ENCODE measurements around the gene DHRS2.
A peak's percentile ranks its signal among the peaks of the same experiment; 100 is the strongest.
"Not testable (repeated sequence)": the region's sequence is repeated elsewhere in the genome, so short reads cannot be mapped to it uniquely, and the experiment has no call there.

The DHRS2 gene, protein sequence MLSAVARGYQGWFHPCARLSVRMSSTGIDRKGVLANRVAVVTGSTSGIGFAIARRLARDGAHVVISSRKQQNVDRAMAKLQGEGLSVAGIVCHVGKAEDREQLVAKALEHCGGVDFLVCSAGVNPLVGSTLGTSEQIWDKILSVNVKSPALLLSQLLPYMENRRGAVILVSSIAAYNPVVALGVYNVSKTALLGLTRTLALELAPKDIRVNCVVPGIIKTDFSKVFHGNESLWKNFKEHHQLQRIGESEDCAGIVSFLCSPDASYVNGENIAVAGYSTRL

DNA sequence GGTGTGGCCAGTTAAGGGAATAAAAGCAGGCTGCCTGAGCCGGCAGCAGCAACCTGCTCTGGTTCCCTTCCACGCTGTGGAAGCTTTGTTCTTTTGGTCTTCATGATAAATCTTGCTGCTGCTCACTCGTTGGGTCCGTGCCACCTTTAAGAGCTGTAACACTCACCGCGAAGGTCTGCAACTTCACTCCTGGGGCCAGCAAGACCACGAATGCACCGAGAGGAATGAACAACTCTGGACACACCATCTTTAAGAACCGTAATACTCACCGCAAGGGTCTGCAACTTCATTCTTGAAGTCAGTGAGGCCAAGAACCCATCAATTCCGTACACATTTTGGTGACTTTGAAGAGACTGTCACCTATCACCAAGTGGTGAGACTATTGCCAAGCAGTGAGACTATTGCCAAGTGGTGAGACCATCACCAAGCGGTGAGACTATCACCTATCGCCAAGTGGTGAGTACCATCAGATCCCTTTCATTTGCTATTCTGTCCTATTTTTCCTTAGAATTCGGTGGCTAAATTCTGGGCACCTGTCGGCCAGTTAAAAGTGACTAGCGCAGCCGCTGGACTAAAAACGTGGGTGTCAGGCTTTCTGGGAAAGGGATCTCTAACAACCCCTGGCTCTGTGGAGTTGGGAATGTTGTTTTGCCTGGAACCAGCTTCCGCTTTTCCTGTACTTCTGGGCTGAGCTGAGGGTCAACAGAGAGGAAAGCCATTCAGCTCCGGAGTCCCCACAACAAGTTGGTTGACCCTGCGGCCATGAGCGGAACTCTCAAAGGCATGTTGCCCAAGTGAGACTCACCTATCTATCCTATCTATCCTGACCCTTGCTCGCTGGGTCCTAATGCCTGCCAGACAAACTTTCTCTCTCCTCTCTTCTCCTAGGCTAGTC, at the start of gene DHRS2:
Gene DHRS2, plus strand, starts transcription at position 48 of the 895 bp plus-strand sequence. CDS start 2,501 bp downstream, outside the sequence.
- no peak for DNase-seq

DNA sequence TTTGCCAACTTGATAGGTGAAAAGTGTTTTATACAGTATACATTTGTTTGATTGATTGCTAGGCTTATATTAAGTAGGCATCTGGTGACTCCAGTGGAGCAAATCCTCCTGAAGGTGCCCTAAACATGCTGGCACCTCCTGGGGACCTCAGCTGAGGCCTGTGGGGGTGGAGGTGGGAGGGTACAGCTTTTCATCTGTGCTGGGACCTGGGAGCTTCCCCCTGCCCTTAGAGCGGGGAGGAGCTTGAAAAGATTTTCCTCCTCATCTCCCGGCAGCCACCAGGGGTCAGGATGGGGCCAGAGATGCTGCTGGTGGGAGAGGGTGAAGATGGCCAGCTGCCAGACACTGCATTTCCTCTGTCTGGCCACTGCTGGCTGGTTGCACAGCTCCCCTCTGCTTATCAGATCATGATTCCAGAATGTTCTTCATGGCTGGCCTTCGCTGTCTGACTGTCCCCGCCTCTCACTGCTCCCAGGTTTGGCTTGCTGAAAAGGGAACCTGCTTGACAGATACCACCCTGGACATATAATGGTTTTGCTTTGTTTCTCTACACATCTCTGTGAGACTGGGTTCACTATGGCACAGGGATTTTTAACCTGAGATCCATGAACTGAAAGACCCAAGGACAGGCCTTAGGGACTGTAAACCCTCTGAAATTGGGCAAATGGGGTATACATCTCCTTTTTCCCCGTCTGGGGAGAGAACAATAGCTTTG, 47.1 kb upstream of the DHRS2 start:
- DNase-seq, result peak; percentile 62 to 64

DNA sequence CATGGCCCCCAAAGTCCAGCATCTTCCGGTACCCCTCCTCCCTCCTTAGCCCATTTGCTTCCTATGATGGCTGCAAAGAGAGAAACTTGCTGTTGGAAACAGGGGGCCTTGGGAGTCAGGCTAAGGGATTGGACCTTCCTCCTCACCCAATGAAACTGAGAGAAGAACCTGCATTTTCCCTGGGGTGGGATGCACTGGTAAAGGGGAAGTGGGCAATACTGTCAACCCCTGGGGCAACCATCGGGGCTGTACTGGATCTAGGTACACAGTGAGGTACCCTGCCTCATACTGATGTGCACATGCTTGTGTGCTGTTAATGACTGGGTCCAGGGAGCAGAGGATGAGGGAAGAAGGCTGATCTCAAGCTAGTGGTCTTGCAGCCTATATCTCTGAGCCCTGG, 46.6 kb upstream of the DHRS2 start:
- DNase-seq, result no peak

DNA sequence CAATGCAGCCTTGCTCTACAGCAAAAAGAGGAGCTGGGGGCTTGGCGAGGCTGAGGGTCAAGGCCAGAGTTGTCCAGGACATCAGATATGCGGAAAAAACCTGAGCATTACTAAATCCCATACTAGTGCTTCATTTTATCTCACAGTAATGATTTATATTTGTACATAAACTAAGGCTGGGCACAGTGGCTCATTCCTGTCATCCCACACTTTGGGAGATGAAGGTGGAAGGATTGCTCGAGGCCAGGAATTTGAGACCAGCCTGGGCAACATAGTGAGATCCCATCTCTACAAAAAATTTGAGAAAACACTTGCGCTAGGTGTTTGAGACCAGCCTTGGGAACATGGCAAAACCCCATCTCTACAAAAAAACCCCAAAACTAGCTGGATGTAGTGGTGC, 46.0 kb upstream of the DHRS2 start:
- no peak for DNase-seq

DNA sequence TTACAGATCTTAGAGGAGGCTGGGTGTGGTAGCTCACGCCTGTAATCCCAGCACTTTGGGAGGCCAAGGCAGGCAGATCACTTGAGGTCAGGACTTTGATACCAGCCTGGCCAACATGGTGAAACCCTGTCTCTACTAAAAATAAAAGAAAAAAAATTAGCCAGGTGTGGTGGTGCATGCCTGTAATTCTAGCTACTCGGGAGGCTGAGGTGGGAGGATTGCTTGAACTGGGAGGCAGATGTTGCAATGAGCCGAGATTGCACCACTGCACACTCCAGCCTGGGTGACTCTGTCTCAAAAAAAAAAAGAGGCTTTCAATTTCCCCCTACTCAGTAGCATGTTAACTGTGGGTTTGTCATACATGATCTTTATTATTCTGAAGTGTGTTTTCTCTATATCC, 42.0 kb upstream of the DHRS2 start:
- not testable (repeated sequence) for DNase-seq

DNA sequence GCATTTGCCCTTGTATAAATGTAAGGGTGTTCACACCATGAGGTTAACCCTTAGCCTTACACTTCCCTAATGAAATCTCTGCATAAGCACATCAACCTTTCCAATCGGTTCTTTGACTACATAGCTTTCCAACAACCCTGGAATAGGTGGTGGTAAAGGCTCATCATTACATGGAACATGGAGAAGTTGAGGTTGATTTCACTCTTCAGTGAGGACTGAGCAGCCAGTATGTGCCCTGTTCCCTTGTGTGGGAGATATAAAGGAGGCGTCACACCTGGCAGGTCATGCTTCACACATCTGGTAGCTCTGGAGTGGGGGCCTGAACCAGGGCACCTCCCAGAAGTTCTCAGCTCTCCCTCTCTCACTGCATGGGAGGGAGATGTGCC, 35.8 kb upstream of the DHRS2 start:
- DNase-seq, result no peak

DNA sequence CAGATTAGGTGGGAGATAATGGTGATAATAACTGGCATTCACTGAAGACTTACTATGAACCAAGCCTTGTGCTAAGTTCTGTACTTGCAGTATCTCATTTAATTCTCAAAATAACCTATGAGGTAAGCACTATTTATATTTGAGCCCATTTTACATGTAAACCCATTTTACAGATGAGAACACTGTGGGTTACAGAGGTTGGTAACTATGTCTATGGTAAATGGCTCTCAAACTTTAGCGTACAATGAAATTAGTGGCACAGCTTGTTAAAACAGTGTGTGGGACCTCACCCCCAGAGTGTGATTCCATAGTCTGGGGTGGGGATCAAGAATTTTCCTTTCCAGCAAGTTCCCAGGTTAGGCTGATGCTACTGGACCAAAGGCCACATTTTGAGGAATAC, 35.4 kb upstream of the DHRS2 start:
- DNase-seq, result no peak

DNA sequence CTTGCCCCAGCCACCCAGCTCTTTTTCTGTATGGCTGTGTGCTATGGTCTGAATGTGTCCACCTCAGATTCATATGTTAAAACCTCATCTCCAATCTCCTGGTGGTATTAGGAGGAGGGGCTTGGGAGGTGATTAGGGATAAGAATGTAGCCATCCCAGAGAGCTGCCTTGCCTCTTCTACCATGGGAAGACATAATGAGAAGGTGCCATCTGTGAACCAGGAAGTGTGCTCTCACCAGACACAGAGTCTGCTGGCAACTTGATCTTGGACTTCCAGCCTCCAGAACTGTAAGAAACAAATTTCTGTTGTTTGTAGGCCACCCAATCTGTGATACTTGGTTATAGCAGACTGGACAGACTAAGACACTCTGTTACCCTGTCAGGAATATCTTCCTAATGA, 34.7 kb upstream of the DHRS2 start:
- no peak for DNase-seq

DNA sequence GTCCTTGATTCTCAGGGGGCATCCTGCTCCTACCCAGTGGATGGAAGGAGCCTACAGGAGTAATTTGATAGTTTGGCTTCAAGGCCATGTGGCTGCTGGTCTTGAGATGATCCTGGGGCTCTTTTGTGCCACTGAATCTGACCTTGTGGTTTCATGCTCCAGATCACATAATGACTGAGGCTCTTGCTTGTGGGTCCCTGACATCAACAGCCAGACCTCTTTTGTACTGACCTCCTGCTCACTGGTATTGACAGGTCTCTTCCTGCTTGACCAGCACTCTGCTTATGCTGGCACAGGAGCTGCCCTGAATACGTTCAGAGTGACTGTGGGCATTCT, 34.4 kb upstream of the DHRS2 start:
- DNase-seq, result no peak

DNA sequence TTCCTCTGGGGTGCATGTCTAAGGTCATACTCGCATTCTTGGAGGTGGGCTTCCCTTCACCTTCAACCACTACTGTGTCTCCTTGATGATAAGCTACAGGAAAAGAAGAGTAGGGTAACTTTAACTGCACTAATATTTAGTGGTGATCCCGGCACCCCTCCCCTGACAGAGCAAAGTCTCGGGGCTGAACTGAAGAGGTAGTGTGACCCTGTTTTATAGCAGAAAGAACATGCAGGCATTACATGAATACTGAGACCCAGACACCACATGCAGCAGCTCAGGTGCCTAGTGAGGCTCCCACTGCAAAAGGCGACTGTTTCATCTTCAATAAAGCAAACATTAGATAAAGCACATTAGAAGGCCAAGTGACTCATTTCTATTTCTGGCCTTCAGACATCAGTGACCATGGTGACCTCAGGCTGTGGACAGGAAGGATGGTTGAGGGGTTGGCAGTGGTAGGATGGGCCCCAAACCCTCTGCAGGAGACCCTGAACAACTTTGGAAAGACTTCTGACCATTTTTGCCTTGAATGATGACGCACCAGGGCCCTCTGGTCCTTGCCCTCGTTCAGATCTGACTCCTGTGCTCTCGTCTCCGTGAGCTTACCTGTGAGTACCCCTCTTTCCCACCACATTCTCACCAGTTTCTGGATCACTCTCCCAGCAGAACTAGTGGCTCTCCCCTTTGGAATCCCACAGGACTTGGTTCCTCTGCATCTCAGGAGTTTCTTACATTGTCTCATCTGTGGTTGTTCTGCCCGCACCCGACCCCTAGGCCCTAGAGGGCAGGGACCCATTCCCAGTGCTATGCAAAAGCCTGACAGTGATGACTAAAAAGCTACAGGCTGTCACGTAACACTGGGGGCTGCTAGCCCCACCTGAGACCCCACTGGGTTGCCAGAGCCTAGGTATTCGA, 33.7 kb upstream of the DHRS2 start:
- no peak for DNase-seq

DNA sequence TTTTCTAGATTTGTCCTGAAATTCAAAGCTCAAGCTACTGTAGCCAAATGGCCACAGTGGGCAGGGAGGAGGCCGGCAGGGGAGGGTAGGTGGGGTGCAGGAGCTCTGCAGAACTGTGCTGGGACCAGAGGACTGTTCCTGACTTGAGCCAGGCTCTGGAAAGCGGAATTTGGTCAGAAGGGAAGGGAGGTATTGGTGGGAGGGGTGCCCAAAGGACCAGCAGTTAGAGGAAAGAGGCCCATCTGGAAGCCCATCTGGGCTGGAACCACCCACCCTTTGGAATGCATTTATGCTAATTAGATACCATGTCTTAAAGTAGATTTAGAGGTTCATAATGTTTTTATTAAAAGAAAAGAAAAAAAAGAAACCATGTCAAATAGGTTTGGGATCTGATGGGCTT, 33.1 kb upstream of the DHRS2 start:
- DNase-seq, result no peak

DNA sequence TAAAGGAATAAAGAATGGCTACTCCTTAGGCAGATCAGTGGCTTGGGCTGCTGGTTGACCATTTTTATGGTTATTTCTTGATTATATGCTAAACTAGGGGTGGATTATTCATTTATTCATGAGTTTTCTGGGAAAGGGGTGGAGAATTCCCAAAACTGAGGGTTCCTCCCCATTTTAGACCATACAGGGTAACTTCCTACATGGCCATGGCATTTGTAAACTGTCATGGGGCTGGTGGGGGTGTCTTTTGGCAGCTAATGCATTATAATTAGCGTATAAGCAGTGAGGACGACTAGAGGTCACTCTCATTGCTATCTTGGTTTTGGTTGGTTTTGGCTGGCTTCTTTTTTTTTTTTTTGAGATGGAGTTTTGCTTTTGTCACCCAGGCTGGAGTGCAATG, 32.0 kb upstream of the DHRS2 start:
- DNase-seq, result no peak

DNA sequence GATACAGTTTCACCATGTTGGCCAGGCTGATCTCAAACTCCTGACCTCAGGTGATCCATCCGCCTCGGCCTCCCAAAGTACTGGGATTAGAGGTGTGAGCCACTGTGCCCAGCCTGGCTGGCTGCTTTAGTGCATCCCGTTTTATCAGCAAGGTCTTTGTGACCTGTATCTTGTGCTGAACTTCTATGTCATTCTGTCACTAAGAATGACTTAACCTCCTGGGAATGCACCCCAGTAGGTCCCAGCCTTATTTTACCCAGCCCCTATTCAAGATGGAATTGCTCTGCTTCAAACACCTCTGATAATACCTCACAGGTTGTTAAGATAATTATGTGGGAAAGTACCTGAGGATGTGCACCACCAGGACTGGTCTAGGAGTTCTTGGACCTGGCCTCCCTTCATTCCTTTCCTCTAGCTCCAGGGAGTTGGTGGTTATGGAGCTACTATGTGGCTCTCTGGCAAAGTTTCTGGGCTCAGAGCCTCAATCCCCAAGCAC, 31.4 kb upstream of the DHRS2 start:
- no peak for DNase-seq

DNA sequence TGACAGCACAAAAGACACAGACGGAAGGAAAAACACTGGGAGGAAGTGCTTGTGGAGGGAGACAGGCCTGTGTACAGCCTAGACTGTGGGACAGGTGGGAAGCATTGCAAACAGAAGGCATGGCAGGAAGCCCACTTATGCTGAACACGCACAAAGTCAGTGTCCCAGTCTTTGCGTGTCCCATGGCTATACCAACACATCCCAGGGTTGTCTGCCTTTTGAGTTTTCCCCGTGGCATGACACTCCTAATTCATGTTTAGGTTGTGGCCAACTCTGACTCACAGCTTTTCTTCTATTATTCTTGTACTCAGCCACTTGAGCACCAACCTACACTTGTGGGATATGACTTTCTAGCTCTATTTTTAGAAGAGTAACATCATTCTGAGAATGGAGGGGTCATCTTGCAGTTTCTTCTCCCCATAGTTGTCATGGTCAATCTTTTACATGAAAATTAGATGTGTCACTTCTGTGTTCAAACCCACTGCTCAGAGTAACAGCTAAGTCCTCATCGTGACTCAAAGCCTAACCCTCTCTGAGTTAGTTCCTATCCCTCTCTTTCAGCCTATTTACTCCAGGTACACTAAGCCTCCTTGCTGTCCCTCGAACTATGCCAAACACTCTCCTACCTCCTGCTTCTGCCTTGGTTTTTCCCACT, 30.1 kb upstream of the DHRS2 start:
- no peak for DNase-seq

DNA sequence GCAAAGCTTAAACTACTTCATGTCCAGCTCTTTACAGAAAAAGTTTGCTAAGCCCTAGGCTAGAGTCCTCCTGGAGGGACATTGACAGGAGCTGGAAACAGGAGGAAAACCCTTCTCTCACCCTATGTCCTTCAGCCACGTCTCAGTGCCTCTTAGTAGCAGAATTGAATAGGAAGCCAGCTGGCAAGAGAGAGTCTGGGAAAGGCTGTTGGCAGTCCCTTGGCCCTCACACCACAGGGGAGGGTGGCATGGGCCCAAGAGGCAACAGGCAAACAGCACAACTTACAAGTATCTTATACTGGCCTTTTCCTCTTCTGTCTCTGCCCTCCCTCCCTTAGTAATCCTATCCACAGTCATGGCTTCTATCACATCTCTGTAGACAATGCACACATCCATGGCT, 27.7 kb upstream of the DHRS2 start:
- no peak for DNase-seq

DNA sequence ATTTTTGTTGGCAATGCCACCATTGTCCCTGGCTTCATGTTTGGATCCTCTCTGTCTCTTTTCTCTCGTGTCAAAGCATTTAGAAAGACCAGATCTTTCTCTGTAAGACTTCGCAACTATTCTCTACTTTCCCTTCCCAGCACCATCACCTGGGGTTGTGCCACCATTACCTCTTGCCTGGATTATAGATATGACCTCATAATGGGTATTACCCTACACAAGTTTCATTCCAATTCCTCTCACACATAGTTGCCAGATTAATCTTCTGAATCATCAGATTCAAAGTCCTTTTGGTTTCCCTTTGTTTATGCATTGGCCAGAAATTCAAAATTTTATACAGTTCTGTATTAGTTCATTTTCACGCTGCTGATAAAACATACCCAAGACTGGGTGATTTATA, 27.2 kb upstream of the DHRS2 start:
- DNase-seq, result no peak

DNA sequence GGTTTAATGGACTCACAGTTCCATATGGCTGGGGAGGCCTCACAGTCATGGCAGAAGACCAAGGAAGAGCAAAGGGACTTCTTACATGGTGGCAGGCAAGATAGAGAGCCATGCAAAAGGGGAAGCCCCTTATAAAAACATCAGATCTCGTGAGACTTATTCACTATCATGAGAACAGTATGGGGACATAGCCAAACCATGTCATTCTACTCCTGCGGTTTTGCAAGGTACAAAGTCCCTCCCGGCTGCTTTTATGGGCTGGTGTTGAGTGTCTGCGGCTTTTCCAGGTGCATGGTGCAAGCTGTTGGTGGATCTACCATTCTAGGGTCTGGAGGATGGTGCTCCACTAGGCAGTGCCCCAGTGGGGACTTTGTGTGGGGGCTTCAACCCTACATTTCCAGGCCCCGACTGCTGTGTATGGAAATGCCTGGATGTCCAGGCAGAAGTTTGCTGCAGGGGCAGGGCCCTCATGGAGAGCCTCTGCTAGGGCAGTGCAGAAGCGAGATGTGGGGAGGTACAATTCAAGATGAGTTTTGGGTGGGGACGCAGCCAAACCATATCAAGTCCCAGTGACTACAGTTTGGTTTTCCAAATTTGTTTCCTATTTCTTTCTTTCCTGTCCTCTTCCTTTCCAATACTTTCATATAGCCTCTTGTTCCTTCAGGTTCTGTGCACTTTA, 26.6 kb upstream of the DHRS2 start:
- DNase-seq, result not testable (repeated sequence)

DNA sequence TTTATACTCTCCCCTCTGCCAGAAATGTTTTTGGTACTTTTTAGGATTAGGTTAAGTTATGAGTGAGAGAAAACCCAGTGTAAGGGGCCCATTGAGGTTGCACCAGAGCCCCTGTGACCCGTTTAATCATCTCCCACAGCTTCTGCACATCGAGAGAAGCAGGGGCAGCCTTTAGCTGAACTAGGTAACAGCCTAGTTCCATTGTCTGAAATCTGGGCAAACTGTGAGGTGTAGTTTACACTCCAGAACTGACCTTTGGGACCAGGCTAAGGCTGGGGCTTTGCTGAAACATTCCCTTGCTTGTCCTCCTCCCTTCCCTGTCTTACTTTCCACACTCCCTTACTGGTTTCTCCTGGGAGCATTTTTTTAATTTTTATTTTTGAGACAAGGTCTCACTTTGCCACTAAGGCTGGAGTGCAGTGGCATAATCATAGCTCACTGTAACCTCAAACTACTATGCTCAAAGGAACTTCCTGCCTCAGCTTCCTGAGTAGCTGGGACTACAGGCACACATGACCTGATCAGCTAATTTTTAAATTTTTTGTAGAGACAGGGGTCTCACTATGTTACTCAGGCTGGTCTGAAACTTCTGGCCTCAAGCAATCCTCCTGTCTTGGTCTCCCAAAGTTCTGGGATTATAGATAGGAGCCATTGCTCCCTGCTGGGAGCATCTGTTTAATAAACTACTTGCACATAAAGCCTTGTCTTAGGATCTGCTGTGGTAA, 25.9 kb upstream of the DHRS2 start:
- DNase-seq, result no peak

DNA sequence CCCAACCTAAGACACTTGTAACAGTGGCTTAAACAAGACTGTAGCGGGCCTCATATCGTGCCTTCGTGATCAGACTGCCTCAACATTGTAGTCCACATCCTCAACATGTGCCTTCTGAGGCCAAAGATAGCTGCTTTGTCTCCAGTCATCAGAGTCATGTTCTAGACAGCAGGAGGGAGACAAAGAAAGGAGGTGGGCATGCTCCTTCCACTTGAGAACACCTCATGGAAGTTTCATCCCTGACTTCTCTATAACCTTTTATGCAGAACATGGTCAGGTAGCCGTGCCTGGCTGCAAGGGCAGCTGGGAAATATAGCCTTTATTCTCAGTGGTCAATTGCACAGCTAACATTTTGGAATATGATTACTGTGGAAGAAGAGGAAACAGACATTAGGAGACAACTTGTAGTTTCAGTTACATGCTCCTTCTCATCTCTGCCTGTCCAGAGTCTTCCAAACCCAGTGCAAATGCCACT, 25.3 kb upstream of the DHRS2 start:
- no peak for DNase-seq

DNA sequence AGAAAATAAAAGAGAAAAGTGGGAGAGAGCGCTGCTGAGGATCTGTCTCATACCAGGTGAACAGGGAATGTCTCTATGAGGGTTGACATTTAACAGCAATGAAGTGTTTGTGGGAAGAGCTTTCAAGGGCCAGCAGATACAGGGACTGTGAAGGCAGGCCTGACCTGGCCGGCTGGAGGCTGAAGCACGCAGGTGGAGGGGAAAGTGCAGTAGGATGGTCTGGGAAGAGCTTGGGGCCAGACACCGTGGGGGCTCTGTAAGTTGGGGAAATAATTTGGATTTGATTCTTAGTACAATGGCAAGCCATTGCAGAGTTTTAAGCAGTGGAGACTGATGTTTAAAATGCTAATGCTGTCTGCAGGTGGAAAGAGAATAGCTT, 23.8 kb upstream of the DHRS2 start:
- no peak for DNase-seq

DNA sequence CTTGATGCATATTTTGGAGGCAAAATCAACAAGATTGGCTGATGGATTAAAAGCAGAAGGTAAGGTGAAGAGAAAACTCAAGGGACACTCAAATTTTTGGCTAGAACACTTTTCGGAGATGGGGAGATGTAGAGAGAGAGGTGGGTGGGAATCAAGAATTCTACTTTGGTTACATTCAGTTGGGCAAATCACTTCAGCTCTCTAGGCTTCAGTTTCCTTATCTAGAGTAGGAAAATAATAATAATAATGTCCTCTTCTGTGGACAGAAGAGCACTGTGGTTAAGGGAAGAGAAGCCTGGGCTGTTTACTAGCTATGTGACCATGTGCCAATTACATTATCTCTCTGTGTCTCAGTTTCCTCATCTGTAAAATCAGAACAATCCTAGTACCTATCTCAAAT, 23.4 kb upstream of the DHRS2 start:
- DNase-seq, result no peak

All from activated CD4-positive, alpha-beta T cell treated with anti-CD3 and anti-CD28 coated beads, Interleukin-2, amount 50 U/mL, for 4 hours (primary cell).